Gastrocnemius medialis (tissue), 4 donors: Measurements from ENCODE around the gene HSP90B1.

Source experiments
- POLR2A ChIP-seq, 2 donors: fragments of 450-650 bp; IDR thresholded peaks; one replicate each; pipeline ENCODE4 v1.6.1; 2017; ENCODE audit warnings: antibody characterized with exemption in 2 of 2, mild to moderate bottlenecking in 2 of 2, moderate library complexity in 2 of 2
- TF ChIP-seq, protein P1 (sequence below), 5 experiments: fragments of 450-650 bp in 3 of 5; fragments of 200-600 bp in 2 of 5; sonication (generic) in 2 of 5; IDR thresholded peaks in 4 of 5; conservative IDR thresholded peaks in 1 of 5; 1 replicate in 4 of 5; 2 replicates in 1 of 5; pipeline ENCODE4 v1.5.1; 2016 to 2019; ENCODE audit warnings: antibody characterized with exemption in 5 of 5, mild to moderate bottlenecking in 3 of 5, moderate library complexity in 3 of 5

DNA sequence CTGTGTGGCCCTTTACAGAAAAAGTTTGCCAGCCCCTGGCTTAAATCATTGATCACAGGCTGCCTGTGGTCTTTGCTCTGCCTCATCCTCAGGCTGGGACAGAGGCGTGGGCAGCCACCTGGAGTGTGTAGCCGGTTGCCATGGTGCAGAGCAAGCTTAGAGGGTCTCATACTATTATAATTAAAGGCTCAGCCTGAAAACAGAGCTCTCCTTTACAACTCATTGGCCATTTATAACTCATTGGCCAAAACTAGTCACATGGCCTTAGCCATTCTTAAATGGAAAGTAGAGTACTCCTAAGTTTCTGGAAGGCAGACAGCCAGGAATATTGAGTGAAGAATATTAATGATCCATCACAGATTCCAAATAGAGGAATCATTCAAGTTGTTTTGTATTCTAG lies 3.0 kb downstream of the HSP90B1 start:
- no peak for TF ChIP-seq POLR2A (IDR thresholded peaks at IDR 0.05)
- TF ChIP-seq, protein P1, sequence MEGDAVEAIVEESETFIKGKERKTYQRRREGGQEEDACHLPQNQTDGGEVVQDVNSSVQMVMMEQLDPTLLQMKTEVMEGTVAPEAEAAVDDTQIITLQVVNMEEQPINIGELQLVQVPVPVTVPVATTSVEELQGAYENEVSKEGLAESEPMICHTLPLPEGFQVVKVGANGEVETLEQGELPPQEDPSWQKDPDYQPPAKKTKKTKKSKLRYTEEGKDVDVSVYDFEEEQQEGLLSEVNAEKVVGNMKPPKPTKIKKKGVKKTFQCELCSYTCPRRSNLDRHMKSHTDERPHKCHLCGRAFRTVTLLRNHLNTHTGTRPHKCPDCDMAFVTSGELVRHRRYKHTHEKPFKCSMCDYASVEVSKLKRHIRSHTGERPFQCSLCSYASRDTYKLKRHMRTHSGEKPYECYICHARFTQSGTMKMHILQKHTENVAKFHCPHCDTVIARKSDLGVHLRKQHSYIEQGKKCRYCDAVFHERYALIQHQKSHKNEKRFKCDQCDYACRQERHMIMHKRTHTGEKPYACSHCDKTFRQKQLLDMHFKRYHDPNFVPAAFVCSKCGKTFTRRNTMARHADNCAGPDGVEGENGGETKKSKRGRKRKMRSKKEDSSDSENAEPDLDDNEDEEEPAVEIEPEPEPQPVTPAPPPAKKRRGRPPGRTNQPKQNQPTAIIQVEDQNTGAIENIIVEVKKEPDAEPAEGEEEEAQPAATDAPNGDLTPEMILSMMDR (IDR thresholded peaks at IDR 0.05 in 4 of 5, conservative IDR thresholded peaks at IDR 0.05 in 1 of 5), result no peak
